DOHH2 (cell line): ENCODE results near the gene ERBB2.
"Not testable (repeated sequence)": the region's sequence is repeated elsewhere in the genome, so short reads cannot be mapped to it uniquely, and the experiment has no call there.

Experiments used
- H3F3A ChIP-seq: fragments of 200-600 bp; sonication (generic), shearing (Covaris generic); 2 replicates; pipeline ENCODE4 v1.6.0; 2016; ENCODE audit warnings: antibody characterized with exemption, mild to moderate bottlenecking; ENCODE audit not compliant: control insufficient read depth, insufficient read depth
- H3K27ac ChIP-seq: fragments of 200-600 bp; sonication (generic); 2 replicates; pipeline ENCODE4 v1.5.1; 2014; ENCODE audit warnings: low read depth, mild to moderate bottlenecking, low read length, moderate library complexity
- H3K27me3 ChIP-seq: fragments of 200-600 bp; sonication (generic); 2 replicates; pipeline ENCODE4 v1.6.1; 2014; ENCODE audit warnings: mild to moderate bottlenecking, low read length, mixed read lengths; ENCODE audit not compliant: control insufficient read depth
- H3K36me3 ChIP-seq: fragments of 200-600 bp; sonication (generic); 2 replicates; pipeline ENCODE4 v1.6.1; 2014; ENCODE audit warnings: mild to moderate bottlenecking, low read length, moderate library complexity, mixed read lengths; ENCODE audit not compliant: control insufficient read depth
- H3K4me1 ChIP-seq: fragments of 200-600 bp; sonication (generic); 2 replicates; pipeline ENCODE4 v1.6.1; 2014; ENCODE audit warnings: mild to moderate bottlenecking, low read length, mixed read lengths; ENCODE audit not compliant: control insufficient read depth
- H3K4me2 ChIP-seq: fragments of 200-600 bp; sonication (generic); 2 replicates; pipeline ENCODE4 v1.6.0; 2014; ENCODE audit warnings: mild to moderate bottlenecking, low read length, moderate library complexity
- H3K4me3 ChIP-seq: fragments of 200-600 bp; sonication (generic); 2 replicates; pipeline ENCODE4 v1.5.1; 2014; ENCODE audit warnings: mild to moderate bottlenecking, low read length, mixed read lengths
- H3K79me2 ChIP-seq: fragments of 200-600 bp; sonication (generic); 2 replicates; pipeline ENCODE4 v1.6.1; 2014; ENCODE audit warnings: mild to moderate bottlenecking, low read length, mixed read lengths; ENCODE audit not compliant: control insufficient read depth
- H3K9me2 ChIP-seq: fragments of 200-600 bp; sonication (generic); replicated peaks from 2 replicates; pipeline ENCODE4 v1.6.1; 2014; ENCODE audit warnings: mild to moderate bottlenecking, low read length, mixed read lengths; ENCODE audit not compliant: control insufficient read depth
- H3K9me3 ChIP-seq: fragments of 200-600 bp; sonication (generic); 2 replicates; pipeline ENCODE4 v1.6.1; 2014; ENCODE audit warnings: antibody characterized with exemption, low read length, mixed read lengths; ENCODE audit not compliant: control insufficient read depth, insufficient read depth
- H4K20me1 ChIP-seq: fragments of 200-600 bp; sonication (generic); 2 replicates; pipeline ENCODE4 v1.6.0; 2014; ENCODE audit warnings: low read depth, mild to moderate bottlenecking, antibody characterized with exemption, low read length, moderate library complexity; ENCODE audit not compliant: control insufficient read depth, insufficient read depth
- EZH2phosphoT487 ChIP-seq: fragments of 200-600 bp; sonication (generic); IDR thresholded peaks from 2 replicates; pipeline ENCODE4 v1.6.1; 2017; ENCODE audit warnings: borderline replicate concordance, mild to moderate bottlenecking, antibody characterized with exemption, low read length, moderate library complexity, mixed read lengths
- TF ChIP-seq, protein P1 (sequence below): fragments of 200-600 bp; sonication (generic); IDR thresholded peaks from one replicate; pipeline ENCODE4 v1.5.1; 2014; ENCODE audit warnings: antibody characterized with exemption, mild to moderate bottlenecking, low read depth, low read length; ENCODE audit not compliant: poor library complexity, severe bottlenecking

ERBB2 gene

DNA sequence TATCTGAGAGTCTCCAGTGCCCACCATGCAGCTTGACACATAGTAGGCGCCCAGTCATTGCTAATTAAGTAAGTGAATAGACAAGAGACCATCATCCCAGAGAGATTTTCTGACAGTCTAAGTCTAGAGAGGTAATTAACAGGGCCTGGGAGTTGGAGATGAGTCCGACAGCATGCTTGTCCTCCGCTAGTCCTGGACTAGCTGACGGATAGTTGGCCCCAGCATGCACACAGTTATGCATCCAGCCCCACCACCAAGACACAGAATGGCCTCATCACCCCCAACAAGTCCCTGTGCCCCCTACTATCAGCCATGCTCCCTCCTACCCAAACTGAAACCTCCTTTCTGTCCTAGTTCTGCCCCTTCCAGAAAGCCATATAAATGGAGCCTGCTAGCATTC is 47.9 kb downstream of the ERBB2 start:
- TF ChIP-seq, protein P1, sequence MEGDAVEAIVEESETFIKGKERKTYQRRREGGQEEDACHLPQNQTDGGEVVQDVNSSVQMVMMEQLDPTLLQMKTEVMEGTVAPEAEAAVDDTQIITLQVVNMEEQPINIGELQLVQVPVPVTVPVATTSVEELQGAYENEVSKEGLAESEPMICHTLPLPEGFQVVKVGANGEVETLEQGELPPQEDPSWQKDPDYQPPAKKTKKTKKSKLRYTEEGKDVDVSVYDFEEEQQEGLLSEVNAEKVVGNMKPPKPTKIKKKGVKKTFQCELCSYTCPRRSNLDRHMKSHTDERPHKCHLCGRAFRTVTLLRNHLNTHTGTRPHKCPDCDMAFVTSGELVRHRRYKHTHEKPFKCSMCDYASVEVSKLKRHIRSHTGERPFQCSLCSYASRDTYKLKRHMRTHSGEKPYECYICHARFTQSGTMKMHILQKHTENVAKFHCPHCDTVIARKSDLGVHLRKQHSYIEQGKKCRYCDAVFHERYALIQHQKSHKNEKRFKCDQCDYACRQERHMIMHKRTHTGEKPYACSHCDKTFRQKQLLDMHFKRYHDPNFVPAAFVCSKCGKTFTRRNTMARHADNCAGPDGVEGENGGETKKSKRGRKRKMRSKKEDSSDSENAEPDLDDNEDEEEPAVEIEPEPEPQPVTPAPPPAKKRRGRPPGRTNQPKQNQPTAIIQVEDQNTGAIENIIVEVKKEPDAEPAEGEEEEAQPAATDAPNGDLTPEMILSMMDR, result no peak
- no peak for TF ChIP-seq EZH2phosphoT487
- Histone ChIP-seq H3K4me2 (no peak overlapping the region), H4K20me1 (no peaks in the 10 kb centered on the region), H3K27ac (no peak overlapping the region), H3K9me2 (no peaks in the 10 kb centered on the region), H3K4me3 (no peak overlapping the region), H3K79me2 (no peaks in the 10 kb centered on the region), H3F3A (peaks cover 10% of the 10 kb centered on the region; the same call in 1 of the 2 replicates), H3K4me1 (peaks cover 2% of the 10 kb centered on the region), H3K27me3 (no peaks in the 10 kb centered on the region), H3K36me3 (no peaks in the 10 kb centered on the region), H3K9me3 (no peaks in the 10 kb centered on the region)

DNA sequence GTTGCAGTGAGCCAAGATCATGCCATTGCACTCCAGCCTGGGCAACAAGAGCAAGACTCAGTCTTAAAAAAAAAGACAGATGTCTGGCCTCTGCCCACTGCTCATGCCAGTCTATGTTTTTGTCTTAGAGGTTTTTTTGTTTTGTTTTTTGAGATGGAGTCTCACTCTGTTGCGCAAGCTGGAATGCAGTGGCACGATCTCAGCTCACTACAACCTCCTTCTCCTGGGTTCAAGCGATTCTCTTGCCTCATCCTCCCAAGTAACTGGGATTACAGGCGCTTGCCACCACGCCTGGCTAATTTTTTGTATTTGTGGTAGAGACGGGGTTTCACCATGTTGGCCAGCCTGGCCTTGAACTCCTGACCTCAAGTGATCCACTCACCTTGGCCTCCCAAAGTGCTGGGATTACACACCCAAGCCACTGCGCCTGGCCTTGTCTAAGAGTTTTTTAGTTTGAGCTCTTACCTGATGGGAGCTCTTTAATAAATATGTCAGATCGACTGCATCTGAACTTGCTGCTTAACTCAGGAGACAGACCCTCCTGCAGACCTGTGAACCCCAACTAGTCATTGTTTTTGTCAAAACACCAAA is 48.7 kb downstream of the ERBB2 start:
- H3K36me3 ChIP-seq, H3K4me2 ChIP-seq, H3K27ac ChIP-seq, H3K4me3 ChIP-seq, H3K27me3 ChIP-seq, H3K4me1 ChIP-seq, H3K79me2 ChIP-seq, H4K20me1 ChIP-seq, H3K9me3 ChIP-seq, H3K9me2 ChIP-seq: not testable (repeated sequence)
- H3F3A ChIP-seq, result peaks cover 12% of the 10 kb centered on the region; the same call in 1 of the 2 replicates

DNA sequence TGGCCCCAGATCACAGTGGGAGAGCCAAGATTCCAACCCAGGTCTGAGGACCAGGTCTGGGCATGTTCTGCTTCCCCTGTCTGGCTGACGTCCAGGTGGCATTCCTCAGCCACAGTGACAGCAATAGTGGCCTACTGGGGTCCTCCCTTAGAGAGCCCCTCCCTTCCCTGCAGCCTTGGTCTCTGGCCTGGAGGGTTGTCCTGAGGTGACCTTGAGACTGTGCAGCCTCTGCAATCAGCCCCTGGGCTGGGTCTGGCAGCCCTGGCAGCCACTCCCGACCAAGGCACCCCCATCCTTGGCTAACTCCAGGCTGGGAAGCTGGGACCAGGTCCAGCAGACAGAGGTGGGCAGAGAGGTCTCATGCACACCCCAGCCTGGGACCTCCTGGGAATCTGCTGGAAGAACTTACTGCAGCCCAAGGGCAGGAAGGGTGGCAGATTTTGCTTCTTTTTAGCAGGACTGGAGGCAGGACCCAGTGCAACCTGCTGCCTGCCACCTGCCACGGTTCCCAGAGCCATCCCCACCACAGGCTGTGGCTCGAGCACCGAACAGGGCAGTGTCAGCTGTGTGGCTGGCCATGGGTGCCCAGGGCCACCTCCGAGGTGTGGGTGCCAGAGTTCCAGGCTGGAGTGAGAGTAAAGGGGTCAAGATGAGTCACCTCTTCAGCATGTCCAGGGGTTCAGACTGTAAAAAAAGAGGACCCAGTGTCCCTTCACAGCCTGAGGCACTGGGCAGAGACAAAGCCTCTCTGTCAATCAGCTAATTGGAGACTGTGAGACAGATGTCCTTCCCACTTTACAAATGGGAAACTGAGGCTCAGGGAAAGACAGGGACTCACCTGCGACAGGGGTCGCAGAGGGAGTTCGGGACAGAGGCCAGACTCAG is 50.5 kb downstream of the ERBB2 start:
- no peaks in the 10 kb centered on the region for H3K36me3 ChIP-seq
- H3F3A ChIP-seq, result peaks cover 17% of the 10 kb centered on the region
- no peak overlapping the region for H3K4me2 ChIP-seq
- H4K20me1 ChIP-seq, result no peaks in the 10 kb centered on the region
- no peak overlapping the region for H3K27ac ChIP-seq
- no peak overlapping the region for H3K4me3 ChIP-seq
- peaks cover 24% of the 10 kb centered on the region for H3K4me1 ChIP-seq
- no peaks in the 10 kb centered on the region for H3K27me3 ChIP-seq
- H3K9me2 ChIP-seq, result no peaks in the 10 kb centered on the region
- H3K79me2 ChIP-seq, result no peaks in the 10 kb centered on the region
- H3K9me3 ChIP-seq, result no peaks in the 10 kb centered on the region
- TF ChIP-seq, protein P1, result no peak
- TF ChIP-seq EZH2phosphoT487, result no peak

DNA sequence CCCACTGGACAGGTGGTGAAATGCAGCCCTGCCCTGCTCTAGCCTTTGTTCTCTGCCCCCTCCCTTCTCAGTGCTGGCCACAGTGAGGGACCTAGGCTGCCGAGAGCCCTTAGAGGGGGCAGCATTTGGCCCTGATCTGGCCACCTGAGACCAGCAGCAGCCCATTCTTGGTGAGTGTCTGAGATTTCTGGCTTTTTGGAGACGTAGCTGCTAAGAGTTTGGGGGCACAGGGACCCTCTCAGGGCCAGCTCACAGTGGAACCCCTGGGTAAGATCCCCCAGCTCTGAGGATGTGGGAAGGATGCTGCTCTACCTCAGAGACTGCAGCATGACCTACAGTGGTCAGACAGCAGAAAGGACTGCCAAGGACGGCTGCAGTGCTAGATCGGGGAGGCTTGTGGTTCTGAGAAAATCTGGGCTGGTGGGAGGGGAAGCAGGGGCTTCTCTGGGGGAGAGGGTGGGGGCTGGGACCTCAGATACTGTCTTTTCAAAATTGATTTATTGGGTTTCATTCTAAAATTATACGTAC is 51.2 kb downstream of the ERBB2 start:
- H3K9me2 ChIP-seq, result no peaks in the 10 kb centered on the region
- peaks cover 31% of the 10 kb centered on the region for H3K4me1 ChIP-seq
- H3K4me2 ChIP-seq, result no peak overlapping the region
- no peaks in the 10 kb centered on the region for H3K79me2 ChIP-seq
- no peaks in the 10 kb centered on the region for H4K20me1 ChIP-seq
- H3K27ac ChIP-seq, result no peak overlapping the region
- no peak for TF ChIP-seq EZH2phosphoT487
- TF ChIP-seq, protein P1, result no peak
- H3K36me3 ChIP-seq, result no peaks in the 10 kb centered on the region
- H3K9me3 ChIP-seq, result no peaks in the 10 kb centered on the region
- no peaks in the 10 kb centered on the region for H3K27me3 ChIP-seq
- no peak overlapping the region for H3K4me3 ChIP-seq
- H3F3A ChIP-seq, result peaks cover 20% of the 10 kb centered on the region
